ENCODE data around the gene CDH23. TPM values are rescaled to one million over a fixed set of nuclear protein-coding genes. Genes with fewer than 3 reads are reported as not detected.

Gene CDH23
- total and polyA plus RNA-seq, 9 of the 15 experiments (the other 6 are each of a cell fraction or from before 2014, with no cell fraction given): 0.18 to 1.2 (median 0.47) TPM

DNA sequence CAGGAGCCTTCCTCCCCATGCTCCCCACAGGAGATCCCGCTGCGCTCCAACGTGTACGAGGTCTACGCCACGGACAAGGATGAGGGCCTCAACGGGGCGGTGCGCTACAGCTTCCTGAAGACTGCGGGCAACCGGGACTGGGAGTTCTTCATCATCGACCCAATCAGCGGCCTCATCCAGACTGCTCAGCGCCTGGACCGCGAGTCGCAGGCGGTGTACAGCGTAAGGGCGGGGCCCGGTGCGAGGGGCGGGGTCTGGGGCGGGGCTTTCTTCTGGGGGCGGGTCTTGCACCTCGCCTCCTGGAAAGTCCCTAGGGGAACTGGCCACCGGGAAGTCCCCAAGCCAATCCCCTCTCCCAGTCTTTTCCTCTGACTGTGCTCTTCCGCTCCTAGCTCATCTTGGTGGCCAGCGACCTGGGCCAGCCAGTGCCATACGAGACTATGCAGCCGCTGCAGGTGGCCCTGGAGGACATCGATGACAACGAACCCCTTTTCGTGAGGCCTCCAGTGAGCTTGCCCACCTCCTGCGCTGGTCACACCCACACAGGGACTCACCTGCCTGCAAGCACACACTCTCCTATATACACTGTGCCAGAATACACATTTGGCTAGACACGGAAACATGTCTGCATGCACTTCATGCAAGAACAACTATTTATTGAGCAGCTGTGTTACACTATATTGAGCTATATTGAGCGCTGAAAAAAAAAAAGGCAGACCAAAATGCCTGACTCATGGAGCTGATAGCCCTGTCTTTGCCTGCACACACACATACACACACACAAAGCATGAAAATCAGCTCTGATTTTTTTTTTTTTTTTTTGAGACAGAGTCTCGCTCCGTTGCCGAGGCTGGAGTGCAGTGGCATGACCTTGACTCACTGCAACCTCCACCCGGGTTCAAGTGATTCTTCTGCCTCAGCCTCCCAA, 409.3 kb downstream of the CDH23 start (continued):
- no peak for TF ChIP-seq ETV6 (IDR thresholded peaks at IDR 0.05; ENCODE audit: borderline replicate concordance in 1 of 2, low read depth in 2 of 2, low read length in 1 of 2)
- no peak for TF ChIP-seq ETV6 (CRISPR knock-in tag; IDR thresholded peaks at IDR 0.05; ENCODE audit: borderline replicate concordance)
- peak; percentile 43; the same call in 1 of the 2 replicates for TF ChIP-seq FOXJ2 (tag; IDR thresholded peaks at IDR 0.05)
- no peak for TF ChIP-seq MYC (IDR thresholded peaks at IDR 0.05; ENCODE audit: low read depth, low read length)
- TF ChIP-seq MYC (CRISPR knock-in tag; IDR thresholded peaks at IDR 0.05; ENCODE audit: borderline replicate concordance, low read depth): 0 out of 2 replicates have a peak, but pooled peaks have one; percentile 20
- TF ChIP-seq EGR1 (conservative IDR thresholded peaks at IDR 0.05): peak; percentile 31; the same call in 1 of the 2 replicates
- no peak for TF ChIP-seq BCOR (IDR thresholded peaks at IDR 0.05)
- 0 out of 4 replicates have a peak, but pooled peaks of 1 of the 2 experiments have one; percentile 25 for TF ChIP-seq MAZ (CRISPR knock-in tag; conservative IDR thresholded peaks at IDR 0.05 in 1 of 2, IDR thresholded peaks at IDR 0.05 in 1 of 2)
- no peak for TF ChIP-seq TCF7L2 (IDR thresholded peaks at IDR 0.05; ENCODE audit: low read depth, low read length)
- peak; percentile 38; the same call in 1 of the 2 replicates for TF ChIP-seq DPF2 (IDR thresholded peaks at IDR 0.05)
- no peak for TF ChIP-seq ZNF197 (CRISPR knock-in tag; IDR thresholded peaks at IDR 0.05; ENCODE audit: low read depth)
- TF ChIP-seq MAFF (IDR thresholded peaks at IDR 0.05; ENCODE audit: low read length): peak; percentile 23; the same call in 1 of the 2 replicates
- TF ChIP-seq NEUROD1 (IDR thresholded peaks at IDR 0.05; ENCODE audit: borderline replicate concordance, low read depth, low read length, partially characterized antibody): peak; percentile 19
- TF ChIP-seq RFX1 (IDR thresholded peaks at IDR 0.05): no peak
- TF ChIP-seq, protein P1, sequence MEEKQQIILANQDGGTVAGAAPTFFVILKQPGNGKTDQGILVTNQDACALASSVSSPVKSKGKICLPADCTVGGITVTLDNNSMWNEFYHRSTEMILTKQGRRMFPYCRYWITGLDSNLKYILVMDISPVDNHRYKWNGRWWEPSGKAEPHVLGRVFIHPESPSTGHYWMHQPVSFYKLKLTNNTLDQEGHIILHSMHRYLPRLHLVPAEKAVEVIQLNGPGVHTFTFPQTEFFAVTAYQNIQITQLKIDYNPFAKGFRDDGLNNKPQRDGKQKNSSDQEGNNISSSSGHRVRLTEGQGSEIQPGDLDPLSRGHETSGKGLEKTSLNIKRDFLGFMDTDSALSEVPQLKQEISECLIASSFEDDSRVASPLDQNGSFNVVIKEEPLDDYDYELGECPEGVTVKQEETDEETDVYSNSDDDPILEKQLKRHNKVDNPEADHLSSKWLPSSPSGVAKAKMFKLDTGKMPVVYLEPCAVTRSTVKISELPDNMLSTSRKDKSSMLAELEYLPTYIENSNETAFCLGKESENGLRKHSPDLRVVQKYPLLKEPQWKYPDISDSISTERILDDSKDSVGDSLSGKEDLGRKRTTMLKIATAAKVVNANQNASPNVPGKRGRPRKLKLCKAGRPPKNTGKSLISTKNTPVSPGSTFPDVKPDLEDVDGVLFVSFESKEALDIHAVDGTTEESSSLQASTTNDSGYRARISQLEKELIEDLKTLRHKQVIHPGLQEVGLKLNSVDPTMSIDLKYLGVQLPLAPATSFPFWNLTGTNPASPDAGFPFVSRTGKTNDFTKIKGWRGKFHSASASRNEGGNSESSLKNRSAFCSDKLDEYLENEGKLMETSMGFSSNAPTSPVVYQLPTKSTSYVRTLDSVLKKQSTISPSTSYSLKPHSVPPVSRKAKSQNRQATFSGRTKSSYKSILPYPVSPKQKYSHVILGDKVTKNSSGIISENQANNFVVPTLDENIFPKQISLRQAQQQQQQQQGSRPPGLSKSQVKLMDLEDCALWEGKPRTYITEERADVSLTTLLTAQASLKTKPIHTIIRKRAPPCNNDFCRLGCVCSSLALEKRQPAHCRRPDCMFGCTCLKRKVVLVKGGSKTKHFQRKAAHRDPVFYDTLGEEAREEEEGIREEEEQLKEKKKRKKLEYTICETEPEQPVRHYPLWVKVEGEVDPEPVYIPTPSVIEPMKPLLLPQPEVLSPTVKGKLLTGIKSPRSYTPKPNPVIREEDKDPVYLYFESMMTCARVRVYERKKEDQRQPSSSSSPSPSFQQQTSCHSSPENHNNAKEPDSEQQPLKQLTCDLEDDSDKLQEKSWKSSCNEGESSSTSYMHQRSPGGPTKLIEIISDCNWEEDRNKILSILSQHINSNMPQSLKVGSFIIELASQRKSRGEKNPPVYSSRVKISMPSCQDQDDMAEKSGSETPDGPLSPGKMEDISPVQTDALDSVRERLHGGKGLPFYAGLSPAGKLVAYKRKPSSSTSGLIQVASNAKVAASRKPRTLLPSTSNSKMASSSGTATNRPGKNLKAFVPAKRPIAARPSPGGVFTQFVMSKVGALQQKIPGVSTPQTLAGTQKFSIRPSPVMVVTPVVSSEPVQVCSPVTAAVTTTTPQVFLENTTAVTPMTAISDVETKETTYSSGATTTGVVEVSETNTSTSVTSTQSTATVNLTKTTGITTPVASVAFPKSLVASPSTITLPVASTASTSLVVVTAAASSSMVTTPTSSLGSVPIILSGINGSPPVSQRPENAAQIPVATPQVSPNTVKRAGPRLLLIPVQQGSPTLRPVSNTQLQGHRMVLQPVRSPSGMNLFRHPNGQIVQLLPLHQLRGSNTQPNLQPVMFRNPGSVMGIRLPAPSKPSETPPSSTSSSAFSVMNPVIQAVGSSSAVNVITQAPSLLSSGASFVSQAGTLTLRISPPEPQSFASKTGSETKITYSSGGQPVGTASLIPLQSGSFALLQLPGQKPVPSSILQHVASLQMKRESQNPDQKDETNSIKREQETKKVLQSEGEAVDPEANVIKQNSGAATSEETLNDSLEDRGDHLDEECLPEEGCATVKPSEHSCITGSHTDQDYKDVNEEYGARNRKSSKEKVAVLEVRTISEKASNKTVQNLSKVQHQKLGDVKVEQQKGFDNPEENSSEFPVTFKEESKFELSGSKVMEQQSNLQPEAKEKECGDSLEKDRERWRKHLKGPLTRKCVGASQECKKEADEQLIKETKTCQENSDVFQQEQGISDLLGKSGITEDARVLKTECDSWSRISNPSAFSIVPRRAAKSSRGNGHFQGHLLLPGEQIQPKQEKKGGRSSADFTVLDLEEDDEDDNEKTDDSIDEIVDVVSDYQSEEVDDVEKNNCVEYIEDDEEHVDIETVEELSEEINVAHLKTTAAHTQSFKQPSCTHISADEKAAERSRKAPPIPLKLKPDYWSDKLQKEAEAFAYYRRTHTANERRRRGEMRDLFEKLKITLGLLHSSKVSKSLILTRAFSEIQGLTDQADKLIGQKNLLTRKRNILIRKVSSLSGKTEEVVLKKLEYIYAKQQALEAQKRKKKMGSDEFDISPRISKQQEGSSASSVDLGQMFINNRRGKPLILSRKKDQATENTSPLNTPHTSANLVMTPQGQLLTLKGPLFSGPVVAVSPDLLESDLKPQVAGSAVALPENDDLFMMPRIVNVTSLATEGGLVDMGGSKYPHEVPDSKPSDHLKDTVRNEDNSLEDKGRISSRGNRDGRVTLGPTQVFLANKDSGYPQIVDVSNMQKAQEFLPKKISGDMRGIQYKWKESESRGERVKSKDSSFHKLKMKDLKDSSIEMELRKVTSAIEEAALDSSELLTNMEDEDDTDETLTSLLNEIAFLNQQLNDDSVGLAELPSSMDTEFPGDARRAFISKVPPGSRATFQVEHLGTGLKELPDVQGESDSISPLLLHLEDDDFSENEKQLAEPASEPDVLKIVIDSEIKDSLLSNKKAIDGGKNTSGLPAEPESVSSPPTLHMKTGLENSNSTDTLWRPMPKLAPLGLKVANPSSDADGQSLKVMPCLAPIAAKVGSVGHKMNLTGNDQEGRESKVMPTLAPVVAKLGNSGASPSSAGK (IDR thresholded peaks at IDR 0.05): peak; percentile 52
- TF ChIP-seq ZBED1 (IDR thresholded peaks at IDR 0.05): no peak
- peak; percentile 50; the same call in 1 of the 2 replicates for TF ChIP-seq FOSL1 (tag; conservative IDR thresholded peaks at IDR 0.05)
